Activated CD4-positive, alpha-beta T cell treated with anti-CD3 and anti-CD28 coated beads for 24 hours (primary cell): ENCODE data around the gene DOCK2.

Source experiments
- DNase-seq, 2 donors: peaks; one replicate each; pipeline ENCODE4 v3.0.0-alpha.2; 2020; ENCODE audit warnings: low read depth in 2 of 2

The DOCK2 gene

DNA sequence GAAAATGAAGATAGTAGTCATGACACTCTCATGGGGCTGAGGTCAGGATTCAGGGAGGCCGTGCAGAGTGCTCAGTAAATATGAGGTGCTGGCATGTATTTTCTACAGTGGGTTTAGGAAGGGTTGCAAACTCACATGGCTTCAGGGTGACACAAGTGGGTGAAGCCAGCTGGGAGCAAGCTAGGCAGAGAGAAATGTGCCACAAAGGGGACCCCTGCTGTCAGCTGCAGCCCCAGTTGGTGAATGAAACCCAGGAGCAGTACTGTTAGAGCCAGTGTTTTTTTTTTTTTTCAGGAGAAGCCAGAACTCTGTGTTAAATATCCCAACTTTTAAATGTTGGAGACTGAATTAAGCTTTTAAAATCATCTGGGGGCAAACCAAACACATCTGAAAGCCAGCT is 267.9 kb downstream of the DOCK2 start:
- DNase-seq = no peak

DNA sequence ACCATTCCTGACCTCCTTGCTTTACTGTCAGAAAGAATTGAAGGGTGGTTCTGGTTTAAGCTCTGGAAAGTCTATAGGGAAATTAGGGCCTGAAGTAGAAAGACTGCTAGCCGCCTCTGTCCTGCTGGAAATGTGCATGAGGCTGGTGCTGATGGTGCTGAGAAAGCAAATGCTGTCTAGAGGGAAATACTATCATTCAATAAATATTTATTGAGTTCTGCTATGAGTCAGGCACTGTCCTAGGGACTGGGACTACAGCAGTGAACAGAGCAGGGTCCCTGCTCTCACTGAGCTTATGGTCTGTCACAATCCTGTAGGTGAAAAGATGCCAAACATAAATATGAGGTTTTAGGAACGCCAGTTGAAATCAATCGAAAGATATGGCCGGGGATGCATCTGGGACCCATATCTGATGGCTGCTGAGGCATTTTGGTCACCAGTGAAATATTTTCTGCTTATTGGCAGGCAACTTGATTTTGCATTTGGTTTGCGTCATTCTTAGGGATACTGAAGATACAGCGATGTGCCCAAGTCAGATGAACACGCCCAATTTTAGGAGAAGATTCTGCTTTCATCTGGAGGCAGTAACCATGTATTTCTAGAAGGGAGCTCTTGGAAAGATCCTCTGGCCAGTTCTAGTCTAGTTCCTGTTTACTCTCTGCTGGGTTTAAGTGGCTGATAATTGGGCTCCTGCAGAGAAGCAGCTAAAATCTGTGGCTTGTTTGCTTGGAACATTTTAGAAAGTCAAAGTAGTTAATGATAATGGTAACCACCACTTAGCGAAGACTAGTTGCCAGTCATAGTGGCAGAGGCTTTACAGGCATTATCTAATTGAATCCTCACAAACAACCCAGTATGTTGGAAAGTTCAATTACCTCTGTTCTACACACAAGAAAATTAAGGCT is 269.9 kb downstream of the DOCK2 start:
- DNase-seq = no peak

DNA sequence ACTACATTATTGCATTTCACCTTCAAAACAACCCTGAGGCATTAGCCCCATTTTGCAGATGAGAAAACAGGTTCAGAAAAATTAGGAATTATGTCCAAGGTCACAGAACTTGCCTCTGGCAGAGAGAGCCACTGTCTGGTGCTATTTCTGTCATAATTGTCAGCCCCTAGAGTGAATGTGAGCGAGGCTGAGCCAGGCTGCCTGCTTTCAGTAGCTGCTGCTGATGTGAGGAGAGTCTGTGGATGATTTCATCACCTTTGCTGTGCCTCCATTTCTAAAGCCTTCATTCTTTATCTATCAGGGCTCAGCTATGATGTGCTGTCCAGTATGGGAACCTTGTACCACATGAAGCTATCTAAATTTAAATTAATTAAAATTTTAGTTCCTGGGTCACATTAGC is 271.8 kb downstream of the DOCK2 start:
- DNase-seq = no peak

DNA sequence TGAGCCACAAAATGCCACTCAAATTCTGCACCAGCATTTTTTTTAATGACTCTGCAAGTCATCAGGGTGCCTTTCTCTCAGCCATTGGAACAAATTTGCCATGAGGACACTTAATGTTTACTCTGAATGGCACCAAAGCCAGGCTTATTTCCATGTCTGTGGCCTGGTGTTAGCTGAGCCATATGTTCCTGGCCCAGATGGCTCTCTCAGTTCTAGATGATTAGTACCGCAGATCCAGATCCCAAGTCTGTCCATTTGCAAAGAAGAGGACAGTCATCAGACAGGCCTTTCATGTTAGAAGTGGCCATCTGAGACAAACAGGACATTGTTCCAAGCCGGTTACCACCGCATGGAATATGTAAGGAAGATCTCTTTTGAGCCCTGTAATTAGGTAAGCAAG is 272.9 kb downstream of the DOCK2 start:
- no peak for DNase-seq

DNA sequence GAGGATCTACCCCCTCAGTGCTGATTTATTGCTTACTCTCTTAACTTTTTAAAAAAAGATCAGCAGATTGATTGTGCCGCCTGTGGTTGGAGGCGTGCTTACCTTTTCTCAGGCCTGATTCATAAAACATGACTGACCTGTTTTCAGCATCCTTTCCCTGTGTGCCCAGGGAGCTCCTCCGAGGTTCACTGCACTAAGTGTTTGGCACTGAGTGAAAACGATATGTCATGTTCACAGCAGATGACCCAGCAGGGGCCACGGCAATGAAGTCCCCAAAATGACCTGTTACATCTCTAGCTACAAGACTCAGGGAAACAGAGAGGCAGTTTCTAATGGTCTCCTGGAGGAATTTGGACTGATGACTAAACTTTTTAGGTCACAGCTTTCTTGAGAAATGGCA is 273.3 kb downstream of the DOCK2 start:
- no peak for DNase-seq

DNA sequence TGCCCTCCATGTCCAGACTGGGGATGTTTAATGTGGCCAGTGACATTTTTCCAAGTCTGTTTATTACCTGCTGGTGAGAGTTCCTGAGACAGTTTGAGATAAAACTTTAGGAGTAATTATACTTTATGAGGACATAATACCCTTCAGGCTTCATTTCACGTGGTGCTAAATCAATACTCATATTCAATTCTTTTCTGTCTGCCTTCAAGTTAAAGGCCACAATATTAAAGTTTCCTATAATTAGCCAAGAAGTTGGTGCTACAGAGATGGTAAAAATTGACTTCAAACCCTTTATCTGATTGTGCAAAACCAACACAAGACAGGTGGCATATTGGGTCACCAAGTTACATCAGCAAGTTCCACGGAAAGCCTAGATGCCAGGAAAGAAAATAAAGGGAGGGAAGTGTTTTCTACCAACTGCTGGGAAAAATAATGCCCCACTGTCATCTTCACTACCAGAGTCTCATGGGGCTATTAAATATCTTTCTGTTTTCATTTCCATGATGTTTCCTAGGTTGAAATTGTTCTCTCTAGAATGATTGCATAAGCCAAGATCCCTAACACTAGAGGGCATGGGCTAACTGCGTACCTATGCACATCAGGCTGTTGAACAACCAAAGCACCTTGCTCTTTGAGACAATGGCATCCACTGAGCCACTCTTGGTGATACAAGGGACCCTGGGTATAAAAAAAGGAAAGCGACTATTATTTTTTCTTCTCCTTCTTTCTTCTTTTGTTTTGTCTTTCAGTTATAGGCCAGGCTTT is 274.6 kb downstream of the DOCK2 start:
- DNase-seq = no peak

DNA sequence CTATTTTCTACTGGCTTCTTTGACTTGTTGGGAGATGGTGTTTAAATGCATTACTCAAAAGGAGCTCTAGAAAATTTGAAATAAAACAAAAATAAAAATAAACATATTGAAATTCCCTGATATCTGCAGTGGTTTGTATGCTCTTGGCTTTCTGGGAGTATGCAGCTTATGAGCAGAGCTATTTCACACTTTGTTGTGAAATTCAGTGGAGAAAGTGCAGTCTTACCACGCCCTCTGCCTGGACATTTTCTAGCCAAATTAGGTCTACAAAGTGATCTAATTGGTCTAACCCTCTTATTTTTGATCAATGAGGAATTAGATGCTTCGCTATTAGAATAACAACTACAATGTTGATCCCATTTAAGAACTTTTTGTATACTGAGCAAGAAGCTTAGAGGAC is 276.4 kb downstream of the DOCK2 start:
- no peak for DNase-seq

DNA sequence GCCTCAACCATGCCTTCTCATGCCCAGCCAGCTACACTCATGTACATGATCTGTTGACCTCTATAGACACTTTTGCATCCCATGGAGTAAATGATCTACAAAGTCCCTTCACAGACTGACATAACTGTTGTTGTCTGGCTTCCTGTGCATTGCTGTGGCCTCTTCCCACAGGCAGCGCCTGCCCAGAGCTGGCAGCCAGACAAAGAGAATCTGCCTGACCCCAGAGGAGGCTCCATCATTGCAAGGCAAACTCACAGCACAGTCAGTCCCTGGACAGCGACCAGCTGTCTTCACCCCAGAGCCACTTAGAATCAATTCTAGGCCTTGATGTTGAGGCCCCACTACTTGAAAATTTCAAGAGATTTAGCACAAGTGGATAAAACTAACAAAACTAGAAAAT is 277.7 kb downstream of the DOCK2 start:
- no peak for DNase-seq

DNA sequence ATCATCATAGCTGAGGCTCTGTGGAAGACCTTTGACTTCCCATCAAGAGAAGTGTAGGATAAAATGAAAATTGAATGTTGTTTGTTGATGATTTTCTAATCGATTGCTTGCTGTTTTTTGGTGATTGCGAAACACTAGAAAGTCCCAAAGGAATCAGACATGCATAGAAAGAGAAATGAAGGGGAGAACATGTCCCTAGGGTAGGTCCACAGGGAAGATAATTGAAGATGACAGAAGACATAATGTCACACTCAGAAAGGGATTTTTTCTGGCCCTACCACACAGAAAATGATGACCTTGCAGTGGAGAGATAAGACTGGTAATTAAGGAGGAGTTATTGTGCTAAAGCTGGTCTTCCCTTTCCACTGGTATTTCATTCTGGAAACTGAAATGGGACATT is 280.4 kb downstream of the DOCK2 start:
- DNase-seq = no peak

DNA sequence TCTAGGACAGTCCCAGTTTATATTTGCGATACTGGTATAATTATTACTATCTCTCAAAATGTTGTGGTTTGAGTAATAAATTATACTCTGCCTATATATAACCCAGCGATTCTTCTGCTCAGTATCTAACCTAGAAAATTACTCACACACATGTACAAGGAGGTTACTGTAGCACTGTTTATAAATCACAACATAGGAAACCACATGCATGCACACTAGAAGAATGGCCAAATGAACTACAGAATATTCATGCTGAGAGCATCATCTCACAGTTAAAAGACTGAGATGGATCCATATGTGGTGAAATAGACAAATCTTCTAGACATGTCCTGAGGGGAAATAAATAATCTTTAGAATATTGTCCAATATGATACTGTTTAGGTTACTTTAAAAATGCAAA is 281.2 kb downstream of the DOCK2 start:
- no peak for DNase-seq

DNA sequence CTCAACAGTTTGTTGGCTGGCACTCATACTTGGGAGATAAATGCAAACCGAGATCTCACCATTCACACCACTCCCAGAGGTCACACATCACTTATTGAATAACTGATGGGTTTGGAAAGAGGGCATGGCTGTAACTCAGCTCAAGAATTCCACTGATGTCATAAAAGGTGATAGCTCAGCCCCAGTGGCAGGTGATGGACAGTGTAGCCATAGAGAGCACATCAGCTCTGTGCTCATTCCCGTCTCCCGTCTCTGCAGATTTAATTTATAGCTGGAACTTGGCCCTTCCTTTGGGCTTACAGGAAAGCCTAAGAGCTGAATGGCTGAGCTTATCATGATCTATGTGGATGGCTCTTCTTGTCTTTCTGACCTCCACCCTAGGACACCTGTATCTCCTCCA is 283.4 kb downstream of the DOCK2 start:
- no peak for DNase-seq

DNA sequence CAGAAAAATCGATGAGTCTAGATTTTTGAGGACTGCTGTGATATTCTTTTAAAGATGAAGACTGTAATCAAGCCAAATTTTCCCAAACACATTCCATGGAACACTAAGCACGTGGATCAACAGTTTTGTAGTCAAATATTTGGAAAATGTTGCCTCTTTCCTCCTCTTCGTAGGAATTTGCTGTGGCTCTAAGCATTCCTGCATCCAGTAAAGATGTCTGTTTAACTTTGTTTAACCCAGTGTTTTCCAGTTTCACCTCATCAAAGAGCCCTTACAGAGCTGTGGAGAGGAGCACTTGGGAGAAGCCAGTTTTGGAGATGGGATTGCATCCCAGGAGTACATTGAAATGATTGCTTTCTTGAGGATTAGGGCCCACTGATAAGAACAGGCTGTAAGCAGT is 284.3 kb downstream of the DOCK2 start:
- no peak for DNase-seq

DNA sequence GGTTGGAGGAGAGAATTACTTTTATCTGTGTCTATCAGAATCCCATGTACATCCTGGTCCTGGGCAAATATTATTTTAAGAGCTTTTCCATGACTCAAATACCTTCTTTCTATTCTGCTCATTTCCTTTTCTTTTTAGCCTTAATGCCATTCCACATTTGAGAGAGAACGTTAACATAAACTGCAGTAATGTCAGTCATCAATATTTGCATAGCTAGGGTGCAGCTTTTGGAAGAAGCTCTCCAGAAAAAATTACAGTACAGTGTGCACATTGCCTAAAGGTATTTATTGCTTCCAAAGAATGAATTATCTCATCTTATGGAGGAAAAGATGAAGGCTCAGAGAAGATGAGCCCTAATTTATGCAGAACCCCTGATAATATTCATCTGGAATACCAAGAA is 284.9 kb downstream of the DOCK2 start:
- no peak for DNase-seq

DNA sequence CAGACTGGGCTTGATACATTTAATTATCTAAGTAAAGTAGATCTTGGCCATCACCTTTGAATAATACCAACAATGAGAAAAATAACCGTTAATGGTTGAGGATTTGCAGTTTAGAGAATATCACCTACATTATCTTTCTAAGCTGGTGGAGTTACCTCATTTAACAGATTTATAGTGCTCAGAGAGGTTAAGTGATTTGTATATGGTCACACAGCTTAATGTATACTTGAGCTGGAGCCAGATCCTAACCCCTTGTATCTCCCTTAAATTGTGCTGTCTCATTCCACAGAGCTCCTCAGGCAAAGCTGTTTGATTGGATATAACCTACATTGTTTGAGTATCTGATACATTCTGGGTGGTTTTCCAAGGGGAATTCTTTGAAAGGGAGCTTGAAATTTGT is 285.4 kb downstream of the DOCK2 start:
- DNase-seq = no peak

DNA sequence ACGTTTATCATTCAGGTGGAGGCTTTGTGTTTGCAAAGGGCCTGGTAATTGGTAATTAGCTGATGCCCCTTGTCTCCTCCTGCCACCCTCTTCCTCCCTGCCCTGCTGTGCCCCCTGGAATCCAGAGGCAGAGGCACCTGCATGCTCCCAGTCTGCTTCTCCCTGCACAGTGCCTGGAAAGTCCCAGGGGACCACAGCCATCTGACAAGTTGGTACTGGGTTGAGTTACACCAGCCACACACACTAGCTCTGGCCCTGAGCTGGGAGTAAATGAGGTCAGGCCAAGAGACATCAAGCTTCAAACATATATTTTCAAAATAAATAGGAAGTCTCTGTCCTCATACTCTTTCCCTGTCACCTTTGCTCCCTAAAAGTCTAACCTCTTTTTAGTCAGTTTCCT is 286.9 kb downstream of the DOCK2 start:
- no peak for DNase-seq

DNA sequence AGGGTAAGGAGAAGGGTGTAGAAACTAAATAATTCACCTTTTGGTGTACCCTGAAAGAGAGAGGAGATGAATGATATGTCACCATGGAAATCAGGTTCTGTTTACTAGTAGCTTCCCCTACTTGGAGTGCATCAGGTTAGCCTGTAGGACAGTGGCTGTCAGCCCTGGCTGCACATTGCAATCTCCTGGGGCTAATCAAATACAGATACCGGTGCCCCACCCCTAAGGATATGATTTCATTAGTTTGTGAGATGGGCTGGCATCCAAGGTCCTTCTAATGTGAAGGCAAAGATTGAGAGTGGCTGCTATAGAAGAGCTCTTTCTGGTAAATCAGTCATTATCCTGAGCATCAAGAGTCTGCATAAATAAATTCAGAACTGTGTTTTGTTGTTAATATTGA is 296.1 kb downstream of the DOCK2 start:
- no peak for DNase-seq

DNA sequence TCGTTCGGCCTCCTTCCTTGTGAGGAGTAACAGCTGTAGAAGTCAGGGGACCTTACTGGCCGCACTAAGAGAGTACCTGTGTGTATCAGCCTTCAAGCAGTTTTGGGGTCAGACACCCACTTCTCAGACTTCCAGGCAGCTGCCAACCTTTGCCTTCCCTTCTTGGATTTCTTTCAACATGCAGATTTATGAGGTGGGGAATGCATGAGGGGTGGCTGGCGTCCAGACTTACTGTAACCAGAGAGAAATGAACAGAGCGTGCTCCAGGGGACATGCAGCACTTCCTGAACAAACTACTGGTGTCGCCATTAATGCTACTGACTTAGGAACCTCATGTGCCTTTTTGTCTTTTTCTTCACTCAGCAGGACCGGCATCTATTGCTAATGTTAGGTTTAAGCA is 296.5 kb downstream of the DOCK2 start:
- DNase-seq = no peak

DNA sequence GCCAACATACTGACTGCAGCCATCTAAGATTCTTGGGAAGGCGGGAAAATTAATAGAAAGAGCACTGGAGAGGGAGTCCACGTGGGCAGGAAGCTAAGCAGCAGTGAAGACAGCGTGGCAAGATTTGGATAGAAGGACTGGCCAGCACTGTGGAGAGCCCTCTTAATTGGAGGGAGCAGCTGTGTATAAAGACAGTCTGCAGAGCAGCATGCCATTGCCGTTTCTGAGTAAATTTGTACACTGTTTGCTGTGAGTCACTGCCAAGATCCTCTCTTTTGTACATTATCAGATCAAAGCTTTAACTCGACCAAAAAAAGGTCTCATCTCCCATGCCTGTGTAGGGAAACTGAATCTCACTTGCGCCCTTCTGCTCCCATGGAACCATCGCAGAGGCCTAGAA is 297.9 kb downstream of the DOCK2 start:
- DNase-seq = no peak

DNA sequence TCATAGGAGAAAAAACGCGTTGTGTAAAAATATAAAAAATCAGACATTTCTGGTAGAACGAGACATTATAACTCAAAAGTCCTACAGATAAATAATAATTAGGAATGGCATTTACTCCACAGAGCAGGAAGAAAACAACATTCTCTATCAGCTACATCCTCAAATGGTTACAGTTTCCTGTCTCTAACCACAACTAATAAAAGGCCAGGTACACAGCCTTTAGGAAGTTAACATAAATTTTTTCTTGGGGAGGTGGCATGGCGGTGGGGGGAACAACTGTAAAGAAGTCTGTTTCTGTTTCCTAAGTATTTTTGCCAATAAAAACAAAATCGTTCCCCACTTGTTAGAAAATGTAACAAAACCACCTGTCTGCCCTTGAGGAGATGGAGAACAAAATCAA is 298.7 kb downstream of the DOCK2 start:
- DNase-seq = no peak

DNA sequence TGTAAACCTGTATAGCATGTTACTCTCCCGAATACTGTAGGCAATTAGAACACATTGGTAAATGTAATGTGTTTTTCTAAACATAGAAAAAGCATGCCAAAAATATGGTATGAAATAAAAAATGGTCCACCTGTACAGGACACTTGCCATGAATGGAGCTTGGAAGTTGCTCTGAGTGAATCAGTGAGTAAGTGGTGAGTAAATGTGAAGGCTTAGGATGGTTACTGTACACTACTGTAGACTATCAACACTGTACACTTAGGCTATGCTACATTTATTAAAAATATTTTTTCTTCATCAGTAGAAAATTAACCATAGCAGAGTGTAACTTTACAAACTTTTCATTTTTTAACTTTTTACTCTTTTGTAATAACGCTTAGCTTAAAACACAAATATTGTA is 301.4 kb downstream of the DOCK2 start:
- DNase-seq = no peak

DNA sequence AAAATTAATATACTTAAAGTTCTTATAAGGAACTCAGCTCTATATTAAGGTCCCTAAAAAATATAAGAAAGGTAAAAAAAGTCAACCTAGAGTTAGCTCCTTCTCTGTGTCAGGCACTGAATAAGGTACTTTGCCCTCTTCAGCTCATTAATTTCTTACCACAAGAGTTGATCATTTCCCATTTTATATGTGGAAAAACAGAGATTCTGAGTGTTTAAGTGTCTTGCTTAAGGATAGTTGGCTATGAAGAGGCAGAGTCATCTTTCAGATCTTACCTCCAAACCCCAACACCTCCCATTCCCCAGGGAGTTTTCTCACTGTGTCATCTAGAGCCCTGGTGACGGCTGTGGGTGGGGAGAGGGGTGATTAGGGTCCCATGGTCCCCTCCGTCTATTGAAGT is 302.7 kb downstream of the DOCK2 start:
- DNase-seq = no peak

DNA sequence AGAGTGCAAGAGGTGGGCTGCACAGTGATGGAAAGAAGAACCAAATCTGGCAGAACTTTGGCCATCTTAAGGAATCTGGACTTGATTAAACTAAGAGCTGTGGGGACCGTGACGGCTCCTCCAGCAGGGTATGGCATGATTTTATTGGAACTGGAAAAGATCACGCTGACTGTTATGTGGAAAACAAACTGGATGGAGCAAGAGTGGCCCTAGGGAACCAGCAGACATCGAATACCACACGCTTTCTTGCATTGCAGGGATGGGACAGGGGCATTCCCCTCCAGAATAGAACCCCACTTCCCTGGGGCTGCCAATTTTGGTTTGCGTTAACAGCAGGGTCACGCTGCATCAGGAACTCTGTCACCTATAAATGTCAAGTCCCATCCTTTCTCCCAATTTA is 304.5 kb downstream of the DOCK2 start:
- DNase-seq = no peak

DNA sequence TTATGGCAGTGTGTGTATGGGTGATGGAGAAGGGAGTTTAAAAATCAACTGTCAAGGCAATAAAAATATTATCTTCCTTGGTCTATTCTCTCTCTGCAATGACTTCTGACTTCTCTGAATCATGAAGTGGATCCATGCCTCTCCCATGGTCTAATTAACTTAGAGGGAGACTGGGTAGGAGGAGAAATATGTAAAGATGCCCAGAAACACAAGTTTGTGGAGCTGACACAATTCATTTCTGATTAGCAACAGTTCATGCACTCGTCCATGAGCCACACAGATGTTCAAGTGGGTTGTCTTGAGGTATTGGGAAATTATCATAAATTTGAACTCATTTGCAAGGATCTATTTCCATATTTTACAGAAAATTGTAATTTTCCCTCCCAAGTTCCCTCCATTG is 305.1 kb downstream of the DOCK2 start:
- no peak for DNase-seq
